Gastroesophageal sphincter (tissue), 4 donors: ENCODE measurements around the gene ALKBH5. TPM values are rescaled to one million over a fixed set of nuclear protein-coding genes. Genes with fewer than 3 reads are reported as not detected.

ENCODE experiments used
- ATAC-seq: fragments of 150-250 bp; one replicate; pipeline ENCODE4 v1.9.1; 2016; ENCODE audit warnings: mild to moderate bottlenecking, moderate library complexity
- H3K27ac ChIP-seq, 4 donors: fragments of 200-600 bp; sonication (generic) in 3 of 4; 1 replicate in 3 of 4; 2 replicates in 1 of 4; pipeline ENCODE4 v1.5.1; 2016 to 2019
- H3K27me3 ChIP-seq: fragments of 200-600 bp; sonication (generic); one replicate; pipeline ENCODE4 v1.5.1; 2019
- H3K36me3 ChIP-seq, 2 donors: fragments of 200-600 bp; sonication (generic); one replicate each; pipeline ENCODE4 v1.5.1; 2019; ENCODE audit warnings: control low read depth in 1 of 2
- H3K4me1 ChIP-seq, 3 donors: fragments of 200-600 bp; sonication (generic); 1 replicate in 2 of 3; 2 replicates in 1 of 3; pipeline ENCODE4 v1.5.1; 2016 to 2019; ENCODE audit warnings: control low read depth in 2 of 3
- H3K4me3 ChIP-seq, 2 donors: fragments of 200-600 bp; sonication (generic); one replicate each; pipeline ENCODE4 v1.5.1; 2019; ENCODE audit warnings: mild to moderate bottlenecking in 1 of 2, moderate library complexity in 1 of 2
- H3K9me3 ChIP-seq, 3 donors: fragments of 200-600 bp; sonication (generic); one replicate each; pipeline ENCODE4 v1.5.1; 2017 to 2019; ENCODE audit warnings: control low read depth in 2 of 3
- EP300 ChIP-seq: sonication (generic); formaldehyde crosslinking; IDR thresholded peaks from one replicate; pipeline ENCODE4 v1.6.1; 2017; ENCODE audit warnings: antibody characterized with exemption, mild to moderate bottlenecking
- POLR2A ChIP-seq, 2 donors: fragments of 450-650 bp; IDR thresholded peaks; one replicate each; pipeline ENCODE4 v1.6.1; 2017; ENCODE audit warnings: antibody characterized with exemption in 2 of 2, mild to moderate bottlenecking in 2 of 2, moderate library complexity in 1 of 2
- POLR2AphosphoS5 ChIP-seq: sonication (generic); formaldehyde crosslinking; IDR thresholded peaks from one replicate; pipeline ENCODE4 v1.6.1; 2017; ENCODE audit warnings: antibody characterized with exemption
- WGBS, 2 donors: methylation state at CpG; one replicate each; pipeline ENCODE4 v1.1.5; 2018; ENCODE audit warnings: low coverage in 1 of 2; 5-methylcytosine and 5-hydroxymethylcytosine counted together
- total RNA-seq, 4 donors: library from RNA; depleted of rRNA; stranded (reverse); fragments of >200 nt; gene quantifications; one replicate each; pipeline ENCODE4 v1.1.0, GENCODE V29; 2016
- TF ChIP-seq, protein P1 (sequence below), 4 experiments: fragments of 200-600 bp in 2 of 4; fragments of 450-650 bp in 2 of 4; sonication (generic) in 1 of 4; IDR thresholded peaks; one replicate each; pipeline ENCODE4 v1.5.1; 2017 to 2019; ENCODE audit warnings: antibody characterized with exemption in 4 of 4, mild to moderate bottlenecking in 2 of 4, moderate library complexity in 2 of 4

Gene ALKBH5
- total RNA-seq, 4 donors from 2014 or later = 123 to 207 (median 131) TPM

DNA sequence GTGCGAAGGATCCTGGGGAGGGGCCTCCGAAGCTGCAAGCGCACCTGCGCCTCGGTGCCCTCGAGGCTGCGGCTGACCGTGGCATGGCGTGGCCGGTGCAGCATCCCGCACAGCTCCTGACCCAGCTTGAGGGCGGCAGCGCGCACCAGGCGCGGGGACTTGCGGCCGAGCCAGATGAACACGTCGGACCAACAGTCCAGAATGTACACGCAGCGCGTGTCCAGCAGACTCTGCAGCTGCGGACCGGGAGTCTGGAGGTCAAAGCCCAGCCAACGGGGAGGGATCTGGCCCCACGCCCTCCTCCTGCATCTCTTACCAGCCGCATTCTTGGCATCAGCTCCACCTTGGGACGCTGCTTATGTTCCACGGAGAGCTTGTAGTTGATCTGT, 64.0 kb downstream of the ALKBH5 start:
- TF ChIP-seq, protein P1, sequence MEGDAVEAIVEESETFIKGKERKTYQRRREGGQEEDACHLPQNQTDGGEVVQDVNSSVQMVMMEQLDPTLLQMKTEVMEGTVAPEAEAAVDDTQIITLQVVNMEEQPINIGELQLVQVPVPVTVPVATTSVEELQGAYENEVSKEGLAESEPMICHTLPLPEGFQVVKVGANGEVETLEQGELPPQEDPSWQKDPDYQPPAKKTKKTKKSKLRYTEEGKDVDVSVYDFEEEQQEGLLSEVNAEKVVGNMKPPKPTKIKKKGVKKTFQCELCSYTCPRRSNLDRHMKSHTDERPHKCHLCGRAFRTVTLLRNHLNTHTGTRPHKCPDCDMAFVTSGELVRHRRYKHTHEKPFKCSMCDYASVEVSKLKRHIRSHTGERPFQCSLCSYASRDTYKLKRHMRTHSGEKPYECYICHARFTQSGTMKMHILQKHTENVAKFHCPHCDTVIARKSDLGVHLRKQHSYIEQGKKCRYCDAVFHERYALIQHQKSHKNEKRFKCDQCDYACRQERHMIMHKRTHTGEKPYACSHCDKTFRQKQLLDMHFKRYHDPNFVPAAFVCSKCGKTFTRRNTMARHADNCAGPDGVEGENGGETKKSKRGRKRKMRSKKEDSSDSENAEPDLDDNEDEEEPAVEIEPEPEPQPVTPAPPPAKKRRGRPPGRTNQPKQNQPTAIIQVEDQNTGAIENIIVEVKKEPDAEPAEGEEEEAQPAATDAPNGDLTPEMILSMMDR (IDR thresholded peaks at IDR 0.05) = no peak
- no peak for TF ChIP-seq EP300
- no peak for TF ChIP-seq POLR2AphosphoS5
- TF ChIP-seq POLR2A (IDR thresholded peaks at IDR 0.05) = no peak
- 20% methylated on average over 1 of the region's 30 CpGs; no CpG with 5 or more reads in 1 of the 2 donors for WGBS, 2 donors
- H3K36me3 ChIP-seq = peaks cover 0 to 99% of the 10 kb centered on the region in 2 donors

DNA sequence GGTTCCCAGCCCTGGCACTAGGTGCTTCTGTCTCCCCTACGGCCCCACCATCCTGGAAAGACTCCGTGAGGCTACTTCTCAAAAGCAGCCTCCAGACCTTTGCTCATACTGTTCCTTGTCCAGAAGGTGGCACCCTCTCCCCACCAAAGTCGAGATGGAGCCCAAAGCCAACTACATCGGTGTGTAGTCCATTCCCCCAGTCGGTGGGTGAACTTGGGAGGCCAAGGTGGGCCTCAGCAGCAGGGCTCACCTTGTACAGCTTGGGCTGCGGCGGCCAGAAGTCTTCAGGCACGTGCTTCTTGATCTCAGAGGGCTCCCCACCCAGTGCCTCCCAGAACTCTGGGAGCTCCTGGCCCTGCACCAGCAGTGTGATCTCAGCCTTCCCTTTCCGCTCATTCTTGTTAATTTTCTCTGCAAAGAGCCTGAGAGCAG, 64.7 kb downstream of the ALKBH5 start:
- ATAC-seq = peak; percentile 59
- no peaks in the 10 kb centered on the region for H3K27me3 ChIP-seq
- TF ChIP-seq, protein P1 (IDR thresholded peaks at IDR 0.05) = peak in 3 of 4 experiments; percentile 56 to 66 (median 64)
- no peak for TF ChIP-seq POLR2A (IDR thresholded peaks at IDR 0.05)
- WGBS, 2 donors = 5% methylated on average over 8 of the region's 9 CpGs; no CpG with 5 or more reads in 1 of the 2 donors
- peaks cover 0 to 29% (median 16%) of the 10 kb centered on the region in 3 donors for H3K4me1 ChIP-seq
- H3K27ac ChIP-seq = peak overlapping the region in 3 of 4 donors; percentile 53 to 60 (median 53)
- H3K36me3 ChIP-seq = peaks cover 0 to 100% of the 10 kb centered on the region in 2 donors
- H3K9me3 ChIP-seq = no peaks in the 10 kb centered on the region
- H3K4me3 ChIP-seq = no peak overlapping the region

More for the DNA sequence above, 64.0 kb downstream of the ALKBH5 start:
- H3K9me3 ChIP-seq = no peaks in the 10 kb centered on the region
- peaks cover 0 to 29% (median 16%) of the 10 kb centered on the region in 3 donors for H3K4me1 ChIP-seq
- peak; percentile 24 for ATAC-seq
- H3K27me3 ChIP-seq = no peaks in the 10 kb centered on the region
- H3K27ac ChIP-seq = peak overlapping the region in 3 of 4 donors; percentile 53 to 60 (median 53)
- H3K4me3 ChIP-seq = no peak overlapping the region

- Histone ChIP-seq H3K4me1 (peaks cover 0 to 29% (median 16%) of the 10 kb centered on the region in 3 donors), H3K27ac (peak overlapping the region in 3 of 4 donors; percentile 53 to 60 (median 53)), H3K9me3 (no peaks in the 10 kb centered on the region), H3K27me3 (no peaks in the 10 kb centered on the region), H3K36me3 (peaks cover 0 to 100% of the 10 kb centered on the region in 2 donors), H3K4me3 (no peak overlapping the region)
- ATAC-seq = no peak
- WGBS, 2 donors = 79 to 100% methylated on average over 2 to 3 of the region's 7 CpGs
- TF ChIP-seq EP300 (no peak), POLR2AphosphoS5 (no peak), POLR2A (IDR thresholded peaks at IDR 0.05) (no peak)
- TF ChIP-seq, protein P1 (IDR thresholded peaks at IDR 0.05) = no peak
Measured at GRCh38 chr17:18248811-18249210, 65.2 kb downstream of the ALKBH5 start.

DNA sequence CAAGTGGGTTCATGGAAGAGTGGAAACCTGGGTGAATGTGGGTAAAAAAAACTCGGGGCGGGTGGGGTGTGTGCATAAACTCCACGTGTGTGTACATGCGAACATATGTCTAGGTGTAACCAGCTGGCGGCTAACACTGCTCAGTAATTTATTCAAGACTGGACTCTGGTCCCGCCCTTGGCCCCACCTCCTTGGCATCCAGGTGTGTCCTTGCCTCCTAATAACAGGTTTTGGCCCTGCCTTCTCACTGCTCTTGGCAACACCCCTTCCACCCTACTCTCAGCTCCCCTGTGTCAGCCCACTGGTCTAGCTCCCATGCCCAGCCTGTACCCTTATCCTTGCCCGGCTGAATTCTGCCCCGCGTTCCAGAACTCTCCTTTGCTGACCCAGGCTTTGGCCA, 66.6 kb downstream of the ALKBH5 start:
- H3K36me3 ChIP-seq = peaks cover 0 to 100% of the 10 kb centered on the region in 2 donors
- H3K9me3 ChIP-seq = no peaks in the 10 kb centered on the region
- WGBS, 2 donors = 77 to 79% methylated on average over 9 of the region's 9 CpGs
- H3K27me3 ChIP-seq = no peaks in the 10 kb centered on the region
- no peak overlapping the region for H3K4me3 ChIP-seq
- no peak overlapping the region for H3K27ac ChIP-seq
- no peak for ATAC-seq
- peaks cover 0 to 29% (median 16%) of the 10 kb centered on the region in 3 donors for H3K4me1 ChIP-seq
- TF ChIP-seq, protein P1 (IDR thresholded peaks at IDR 0.05) = no peak
- no peak for TF ChIP-seq POLR2A (IDR thresholded peaks at IDR 0.05)
- TF ChIP-seq EP300 = no peak
- no peak for TF ChIP-seq POLR2AphosphoS5

- no peak overlapping the region for H3K27ac ChIP-seq
- H3K4me3 ChIP-seq = no peak overlapping the region
- TF ChIP-seq, protein P1 (IDR thresholded peaks at IDR 0.05) = no peak
- TF ChIP-seq POLR2AphosphoS5 (no peak), EP300 (no peak), POLR2A (IDR thresholded peaks at IDR 0.05) (no peak)
- H3K4me1 ChIP-seq = peaks cover 0 to 30% (median 16%) of the 10 kb centered on the region in 3 donors
- no peaks in the 10 kb centered on the region for H3K27me3 ChIP-seq
- no peak for ATAC-seq
- no CpG with 5 or more reads among the region's 14 CpGs for WGBS, 2 donors
- H3K36me3 ChIP-seq = peaks cover 0 to 100% of the 10 kb centered on the region in 2 donors
- no peaks in the 10 kb centered on the region for H3K9me3 ChIP-seq
Measured at GRCh38 chr17:18250708-18251107, 67.1 kb downstream of the ALKBH5 start.
